ENCODE measurements around the gene RALGPS2.
"Not testable (repeated sequence)": the region's sequence is repeated elsewhere in the genome, so short reads cannot be mapped to it uniquely, and the experiment has no call there.

Gene RALGPS2

GRCh38 chr1:178946855-178947676 lies 222.0 kb downstream of the RALGPS2 start:
- no peak for DNase-seq

GRCh38 chr1:178947677-178947981 lies 222.6 kb downstream of the RALGPS2 start:
- DNase-seq, result no peak

- DNase-seq, result no peak
These were observed 223.6 kb downstream of the RALGPS2 start for GRCh38 chr1:178948676-178949075.

GRCh38 chr1:178949866-178950265 lies 224.8 kb downstream of the RALGPS2 start:
- DNase-seq, result not testable (repeated sequence)

GRCh38 chr1:178951600-178951999 lies 226.6 kb downstream of the RALGPS2 start:
- DNase-seq, result no peak

DNA sequence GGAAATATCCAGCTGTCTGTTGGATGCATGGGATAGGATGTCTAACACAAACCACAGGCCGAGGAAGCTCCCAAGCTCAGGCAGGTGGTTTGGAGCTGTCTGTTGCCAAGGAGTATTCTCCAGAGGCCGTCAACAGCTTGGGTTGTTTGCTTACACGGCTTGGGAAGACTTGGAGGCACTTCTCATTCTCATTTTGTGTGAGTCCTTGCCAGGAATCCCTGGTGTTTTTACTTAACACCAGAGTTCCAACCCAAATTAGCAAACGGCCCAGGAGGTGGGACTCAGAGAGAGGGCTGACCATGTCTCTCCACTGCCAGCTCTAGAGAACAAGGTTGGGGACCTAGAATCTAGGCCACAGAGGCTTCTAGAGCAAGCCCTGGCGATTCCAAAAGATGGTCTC lies 228.0 kb downstream of the RALGPS2 start:
- no peak for DNase-seq

DNA sequence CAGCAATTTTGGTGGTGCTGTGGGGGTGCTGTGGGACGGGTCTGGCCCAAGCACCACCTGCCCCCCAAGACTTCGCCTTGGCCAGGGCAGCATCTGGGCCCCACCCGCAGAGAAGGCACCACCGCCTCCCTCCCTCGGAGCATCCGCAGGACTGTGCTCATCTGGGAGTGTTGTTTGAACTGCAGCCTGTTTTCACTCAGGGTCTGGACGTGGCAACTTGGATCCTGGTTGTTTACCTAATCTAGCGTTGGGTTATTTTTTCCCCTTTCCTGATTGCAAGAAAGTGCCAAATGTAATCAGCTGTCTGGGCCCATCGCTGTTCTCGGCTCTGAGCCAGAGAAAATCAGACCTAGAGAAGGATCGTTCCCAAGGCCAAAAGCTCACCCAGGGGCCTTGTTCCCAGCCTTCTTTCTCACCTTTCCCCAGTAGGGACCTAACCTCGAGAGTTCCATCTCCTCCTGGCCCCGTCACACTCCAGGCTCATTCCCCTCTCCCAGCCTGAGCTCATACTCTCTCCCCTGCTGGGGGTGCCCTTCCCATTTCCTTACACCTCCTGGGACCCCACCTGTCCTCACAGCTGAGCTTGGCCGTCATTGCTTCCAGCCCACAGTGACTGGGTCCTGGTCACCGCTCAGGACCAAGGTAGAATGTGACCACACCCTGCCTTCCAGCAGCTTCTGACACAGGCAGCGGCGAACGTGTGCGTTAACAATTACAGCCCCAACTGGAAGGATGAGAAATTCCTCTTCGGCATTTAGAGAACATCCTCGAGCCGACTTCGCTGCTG lies 228.7 kb downstream of the RALGPS2 start:
- no peak for DNase-seq

GRCh38 chr1:178954325-178954690 lies 229.3 kb downstream of the RALGPS2 start:
- no peak for DNase-seq

DNA sequence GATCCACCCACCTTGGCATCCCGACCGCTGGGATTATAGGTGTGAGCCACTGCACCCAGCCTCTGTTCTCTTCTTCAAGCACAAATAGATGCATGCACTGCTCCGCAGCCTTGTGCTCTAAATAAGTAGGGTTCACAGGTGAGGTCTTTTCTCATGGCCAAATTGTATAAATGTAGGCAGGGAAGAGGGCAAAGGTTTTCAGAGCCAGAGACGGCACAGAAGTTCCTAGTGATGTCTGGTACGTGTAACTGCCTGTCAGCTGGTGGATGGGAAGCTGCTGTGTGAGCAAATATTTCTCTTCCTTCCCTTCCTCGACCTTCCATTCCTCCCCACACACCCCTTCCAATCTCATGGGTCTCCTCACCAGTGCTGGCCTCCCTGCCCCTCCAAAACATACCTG lies 229.9 kb downstream of the RALGPS2 start:
- no peak for DNase-seq

- DNase-seq, result no peak
These were observed 230.4 kb downstream of the RALGPS2 start for GRCh38 chr1:178955391-178955954.

- DNase-seq, result no peak
These were observed 233.4 kb downstream of the RALGPS2 start for GRCh38 chr1:178958491-178958890.

GRCh38 chr1:178959543-178960460 lies 234.8 kb downstream of the RALGPS2 start:
- no peak for DNase-seq

- DNase-seq, result no peak
These were observed 235.6 kb downstream of the RALGPS2 start for GRCh38 chr1:178960482-178961240.

DNA sequence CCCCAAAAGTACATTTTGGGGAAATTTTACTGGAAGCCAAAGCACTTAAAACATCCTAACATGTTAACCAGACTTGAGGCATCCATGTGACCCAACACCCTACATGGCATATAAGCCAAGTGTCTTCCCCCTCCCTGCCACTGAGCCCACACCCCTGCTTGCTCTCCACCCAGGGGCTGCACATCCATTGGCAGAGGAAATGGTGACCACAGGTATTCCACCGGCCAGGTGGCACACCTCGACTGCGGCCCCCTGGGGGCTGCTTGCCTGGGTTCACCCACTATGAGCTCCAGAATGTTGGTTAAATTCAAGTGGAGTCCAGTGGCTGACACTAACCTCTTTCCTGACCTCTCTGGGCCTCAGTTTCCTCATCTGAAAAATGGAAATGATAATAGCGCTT lies 236.3 kb downstream of the RALGPS2 start:
- DNase-seq, result no peak

DNA sequence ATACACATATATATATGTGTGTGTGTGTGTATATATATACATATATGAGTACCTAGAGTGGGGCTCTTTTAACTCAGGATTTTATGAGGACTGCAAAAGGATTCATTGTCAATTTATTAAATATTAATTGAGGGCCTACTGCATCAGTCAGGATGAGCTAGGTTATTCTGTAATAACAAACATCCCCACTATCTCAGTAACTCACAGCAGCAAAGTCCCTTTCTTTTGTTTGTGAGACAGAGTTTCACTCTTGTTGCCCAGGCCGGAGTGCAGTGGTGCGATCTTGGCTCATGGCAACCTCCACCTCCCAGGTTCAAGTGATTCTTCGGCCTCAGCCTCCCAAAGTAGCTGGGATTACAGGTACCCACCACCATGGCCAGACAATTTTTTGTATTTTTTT lies 236.8 kb downstream of the RALGPS2 start:
- DNase-seq, result no peak

DNA sequence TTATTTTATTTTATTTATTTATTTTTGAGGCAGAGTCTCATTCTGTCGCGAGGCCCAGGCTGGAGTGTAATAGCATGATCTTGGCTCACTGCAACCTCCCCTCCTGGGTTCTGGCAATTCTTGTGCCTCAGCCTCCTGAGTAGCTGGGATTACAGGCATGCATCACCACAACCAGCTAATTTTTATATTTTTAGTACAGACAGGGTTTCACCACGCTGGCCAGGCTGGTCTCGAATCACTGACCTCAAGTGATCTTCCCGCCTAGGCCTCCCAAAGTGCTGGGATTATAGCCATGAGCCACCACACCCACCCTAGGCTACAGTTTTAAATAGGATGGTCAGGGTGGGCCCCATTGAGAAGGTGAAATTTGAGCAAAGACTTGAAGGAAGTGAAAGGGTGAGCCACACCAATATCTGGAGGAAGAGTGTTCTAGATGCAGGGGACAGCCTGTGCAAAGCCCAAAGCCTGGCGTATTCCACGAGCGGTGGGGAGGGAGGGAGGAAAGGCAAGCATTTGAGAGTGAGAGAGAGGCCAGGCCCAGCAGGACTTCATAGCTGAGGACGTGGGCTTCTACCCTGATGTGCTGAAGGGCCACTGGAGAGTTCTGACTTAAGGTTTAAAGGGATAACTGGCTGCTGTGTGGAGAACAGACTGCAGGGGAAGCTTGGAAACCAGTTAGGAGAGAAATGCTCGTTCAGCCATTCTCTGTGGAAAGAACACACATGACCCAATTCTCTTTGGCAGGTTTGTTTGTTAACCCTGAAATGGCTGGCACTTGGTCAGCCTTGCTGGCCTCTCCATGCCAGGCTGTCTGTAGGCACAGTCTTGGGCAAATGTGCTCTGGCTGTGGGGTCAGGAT lies 238.0 kb downstream of the RALGPS2 start:
- DNase-seq, result no peak

DNA sequence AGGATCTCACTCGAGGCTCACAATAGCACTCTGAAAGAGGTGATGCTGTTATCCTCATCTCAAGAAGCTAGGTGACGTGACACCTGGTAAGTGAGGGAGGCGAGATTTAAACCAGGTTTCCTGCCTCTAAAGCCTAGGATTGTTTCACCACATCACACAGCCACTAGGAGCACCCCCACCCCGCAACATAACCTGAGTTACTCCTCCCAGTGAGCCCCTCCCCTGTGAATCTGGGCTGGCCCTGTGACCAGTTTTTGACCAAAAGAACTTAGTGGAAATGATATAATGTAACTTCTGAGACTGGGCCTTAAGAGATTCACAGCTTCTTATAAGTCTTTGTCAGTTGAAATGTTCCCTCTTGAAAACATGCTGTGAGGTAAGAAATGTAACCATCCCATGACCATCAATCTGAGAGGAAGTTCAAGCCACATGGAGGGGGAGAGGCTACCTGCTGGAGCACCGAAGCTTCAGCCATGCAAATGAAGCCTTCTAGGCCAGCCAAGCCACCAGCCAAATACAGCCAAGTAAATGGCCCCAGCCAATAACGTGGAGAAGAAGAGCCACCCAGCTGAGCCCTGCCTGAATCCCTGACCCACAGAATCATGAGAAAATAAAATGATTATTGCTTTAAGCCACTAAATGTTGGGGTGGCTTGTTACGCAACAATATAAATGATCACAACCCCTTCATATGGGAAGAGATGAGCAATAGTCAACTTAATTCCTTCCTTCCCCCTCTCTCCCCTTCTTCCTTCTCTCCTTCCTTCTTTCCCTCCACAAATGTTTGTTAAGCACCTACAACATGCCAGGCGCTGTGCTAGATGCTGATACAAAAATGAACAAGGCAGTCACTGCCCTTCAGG lies 239.7 kb downstream of the RALGPS2 start:
- no peak for DNase-seq

DNA sequence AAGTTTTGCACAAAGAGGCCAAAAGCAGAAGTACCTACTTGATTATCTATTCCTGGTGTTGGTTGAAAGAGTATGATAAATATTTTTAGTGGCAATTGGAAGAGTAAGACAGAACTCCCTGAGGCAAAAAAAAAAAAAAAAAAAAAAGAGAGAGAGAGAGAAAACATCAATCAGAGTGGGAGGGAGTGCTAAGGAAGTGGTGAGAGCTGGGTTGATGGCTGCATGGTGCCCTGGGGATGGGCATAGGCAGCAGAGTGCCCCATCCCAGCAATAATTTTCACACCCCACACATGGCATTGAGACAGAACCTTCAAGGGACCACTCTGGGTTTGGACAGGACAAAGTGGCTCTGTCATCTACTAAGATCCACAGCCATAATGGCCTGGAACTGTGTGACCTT lies 241.3 kb downstream of the RALGPS2 start:
- DNase-seq, result no peak

DNA sequence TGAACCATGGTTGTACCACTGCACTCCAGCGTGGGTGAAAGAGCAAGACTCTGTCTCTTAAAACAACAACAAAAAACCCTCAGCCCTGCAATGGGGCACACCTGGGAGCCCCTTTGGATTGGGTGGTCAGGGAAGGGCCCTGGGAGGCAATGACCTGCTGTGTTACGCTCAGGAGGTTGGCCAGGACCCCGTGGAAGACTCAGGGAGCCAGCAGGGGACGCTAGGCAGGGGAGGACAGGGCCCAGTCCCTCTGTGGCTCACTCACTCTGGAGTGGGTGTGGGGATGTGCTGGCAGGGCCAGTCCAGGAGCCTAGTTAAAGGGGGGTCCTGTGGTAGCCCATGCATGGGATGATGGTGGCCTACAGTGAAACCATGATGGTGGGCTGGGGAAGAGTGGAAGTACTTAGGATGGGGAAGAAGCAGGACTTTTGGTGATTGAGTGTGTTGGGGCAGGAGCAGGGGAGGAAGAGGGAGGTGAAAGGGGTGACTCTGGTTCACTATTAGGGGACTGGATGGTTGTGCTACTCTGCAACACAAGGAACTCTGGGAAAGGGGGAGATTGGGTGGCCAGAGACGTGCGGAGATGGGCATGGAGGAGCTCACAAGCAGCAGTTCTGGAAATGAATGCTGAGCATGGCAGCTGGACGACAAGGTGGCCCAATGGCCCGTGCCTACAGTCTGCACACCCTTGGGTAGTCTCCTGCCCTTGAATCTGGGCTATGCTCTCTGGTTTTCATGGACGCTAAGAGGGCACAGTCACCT lies 244.4 kb downstream of the RALGPS2 start:
- DNase-seq, result no peak

DNA sequence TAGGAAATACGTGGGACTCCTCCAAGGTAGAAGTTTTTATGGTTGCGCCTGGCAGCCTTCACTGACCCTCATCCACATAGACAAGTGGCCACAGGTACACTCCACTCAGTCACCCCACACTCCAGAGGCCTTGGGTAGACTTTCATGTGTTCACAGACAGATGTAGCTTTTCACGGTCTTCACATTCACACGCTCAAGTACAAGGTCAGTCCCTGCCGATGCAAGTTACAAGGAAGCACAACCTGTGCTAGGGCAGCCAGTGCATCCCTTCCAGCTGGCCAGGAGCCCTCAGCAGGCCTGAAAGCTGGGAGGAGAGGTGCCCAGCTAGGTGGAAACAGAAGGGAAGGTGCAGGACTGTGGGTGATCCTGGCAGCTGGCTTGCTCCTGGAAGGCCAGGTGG lies 245.1 kb downstream of the RALGPS2 start:
- no peak for DNase-seq

Data from amniotic stem cell (primary cell).